Measurements from ENCODE around the gene LHFPL2.
A peak's percentile ranks its signal among the peaks of the same experiment; 100 is the strongest.
"Not testable (repeated sequence)": the region's sequence is repeated elsewhere in the genome, so short reads cannot be mapped to it uniquely, and the experiment has no call there.

LHFPL2 gene

DNA sequence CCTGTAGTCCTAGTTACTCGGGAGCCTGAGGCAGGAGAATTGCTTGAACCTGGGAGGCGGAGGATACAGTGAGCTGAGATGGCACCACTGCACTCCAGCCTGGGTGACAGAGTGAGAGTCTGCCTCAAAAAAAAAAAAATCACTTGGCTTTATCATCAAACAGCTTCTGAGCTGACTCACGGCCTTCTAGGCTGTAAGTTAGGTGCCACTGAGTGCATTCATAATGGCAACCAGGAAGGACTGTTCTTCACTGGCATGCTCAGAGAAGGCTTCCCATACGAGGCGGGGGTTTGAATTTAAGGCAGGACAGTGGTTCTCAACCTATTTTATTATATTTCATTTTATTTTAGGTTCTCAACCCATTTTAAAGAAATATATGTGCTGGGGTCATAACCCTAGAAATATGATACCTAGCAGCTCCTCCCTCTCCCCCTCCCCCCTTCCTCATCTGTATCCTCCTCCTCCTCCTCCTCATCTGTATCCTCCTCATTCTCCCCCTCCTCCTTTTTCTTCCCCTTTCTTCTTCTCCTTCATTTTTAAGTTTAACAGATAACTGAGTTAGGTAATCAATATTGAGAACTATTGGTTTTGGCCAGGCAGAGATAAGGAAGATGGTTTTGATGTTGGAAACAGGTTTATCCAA is 19.0 kb upstream of the LHFPL2 start:
- DNase-seq: no peak

DNA sequence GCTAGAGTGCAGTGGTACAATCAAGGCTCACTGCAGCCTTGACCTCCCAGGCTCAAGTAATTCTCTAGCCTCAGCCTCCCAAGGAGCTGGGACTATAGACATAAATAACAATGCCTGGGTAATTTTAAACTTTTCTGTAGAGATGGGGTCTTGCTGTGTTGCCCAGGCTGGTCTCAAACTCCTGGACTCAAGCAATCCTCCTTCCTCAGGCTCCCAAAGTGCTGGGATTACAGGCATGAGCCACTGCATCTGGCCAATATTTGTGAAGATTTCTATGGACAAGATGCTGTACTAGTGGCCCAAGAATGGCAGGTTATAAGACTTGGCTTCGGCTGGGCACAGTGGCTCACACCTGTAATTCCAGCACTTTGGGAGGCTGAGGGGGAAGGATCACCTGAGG is 18.4 kb upstream of the LHFPL2 start:
- DNase-seq: not testable (repeated sequence)

DNA sequence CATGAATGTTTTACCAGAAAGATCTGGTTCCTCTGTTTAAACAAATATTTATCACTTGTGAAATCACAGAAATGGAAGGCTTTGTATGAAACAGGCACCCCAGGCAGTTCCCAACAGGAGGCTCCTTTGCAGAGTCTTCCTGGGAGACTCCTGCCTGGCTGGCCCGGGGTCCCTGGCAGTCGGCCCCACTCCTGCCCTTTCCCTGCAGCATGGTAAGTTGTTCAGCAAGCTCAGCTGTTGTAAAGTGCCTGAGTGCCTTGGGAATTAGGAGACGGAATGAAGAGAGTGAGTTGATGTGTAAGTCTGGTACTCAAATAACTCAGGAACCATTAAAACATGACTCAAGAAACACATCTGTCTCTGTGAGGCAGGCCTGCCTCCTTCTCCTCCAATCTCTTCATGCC is 17.5 kb upstream of the LHFPL2 start:
- DNase-seq: no peak

DNA sequence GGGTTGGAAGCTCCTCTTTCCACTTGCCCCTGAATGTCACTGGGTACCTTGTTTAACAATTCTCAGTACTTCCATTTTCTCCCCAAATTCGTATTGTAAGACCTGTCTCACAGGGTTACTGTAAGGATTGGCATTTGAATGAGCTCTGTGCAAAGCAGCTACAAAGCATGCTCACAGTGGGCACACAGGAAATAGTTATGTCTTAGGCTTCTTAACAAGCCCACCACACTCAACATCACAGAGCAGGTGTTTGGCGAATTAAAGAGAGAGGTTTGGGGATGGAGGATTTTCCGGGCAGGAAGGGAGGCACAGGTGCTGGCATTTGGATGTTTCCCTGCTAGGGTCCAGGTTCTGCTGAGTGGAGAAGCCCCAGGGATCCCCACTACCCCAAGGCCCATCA is 17.0 kb upstream of the LHFPL2 start:
- DNase-seq: no peak

DNA sequence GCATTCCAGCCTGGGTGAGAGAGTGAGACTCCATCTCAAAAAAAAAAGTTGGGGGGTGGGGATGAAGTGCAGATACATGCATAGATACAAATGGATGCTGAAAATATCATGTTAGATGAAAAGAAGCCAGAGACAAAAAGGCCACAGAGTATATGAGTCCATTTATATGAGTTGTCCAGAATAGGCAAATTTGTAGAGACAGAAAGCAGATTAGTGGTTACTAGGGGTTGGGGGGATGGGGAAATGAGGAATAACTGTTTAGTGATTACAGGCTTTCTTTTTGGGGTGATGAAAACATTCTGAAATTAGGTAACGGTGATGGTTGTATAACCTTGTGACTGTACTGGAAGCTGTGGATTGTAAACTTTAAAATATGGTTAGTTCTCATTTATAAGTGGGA is 13.8 kb upstream of the LHFPL2 start:
- DNase-seq: no peak

DNA sequence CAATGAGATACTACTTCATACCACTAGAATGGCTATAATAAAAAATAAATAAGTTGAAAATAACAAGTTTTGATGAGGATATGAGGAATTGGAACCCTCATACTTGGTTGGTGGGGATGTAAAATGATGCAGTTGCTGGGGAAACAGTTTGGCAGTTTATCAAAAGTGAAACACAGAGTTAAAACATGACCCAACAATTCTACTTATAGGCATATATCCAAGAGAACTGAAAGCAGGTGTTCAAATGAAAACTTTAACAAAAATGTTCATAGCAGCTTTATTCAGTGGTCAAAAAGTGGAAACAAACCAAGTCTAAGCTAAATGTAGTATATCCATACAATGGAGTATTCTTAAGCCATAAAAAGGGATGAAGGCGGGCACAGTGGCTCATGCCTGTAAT is 13.1 kb upstream of the LHFPL2 start:
- DNase-seq: no peak

DNA sequence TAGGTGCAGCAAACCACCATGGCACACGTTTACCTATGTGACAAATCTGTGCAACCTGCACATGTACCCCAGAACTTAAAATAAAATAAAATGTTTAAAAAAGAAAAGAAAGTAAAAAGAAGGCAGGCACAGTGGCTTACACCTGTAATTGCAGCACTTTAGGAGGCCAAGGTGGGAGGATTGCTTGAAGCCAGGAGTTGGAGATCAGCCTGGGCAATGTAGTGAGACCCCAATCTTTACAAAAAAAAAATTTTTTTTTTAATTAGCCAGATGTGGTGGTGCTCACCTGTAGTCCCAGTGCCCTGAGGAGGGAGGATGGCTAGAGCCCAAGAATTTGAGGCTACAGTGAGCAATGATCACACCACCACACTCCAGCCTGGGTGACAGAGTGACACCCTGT is 12.5 kb upstream of the LHFPL2 start:
- DNase-seq: no peak

DNA sequence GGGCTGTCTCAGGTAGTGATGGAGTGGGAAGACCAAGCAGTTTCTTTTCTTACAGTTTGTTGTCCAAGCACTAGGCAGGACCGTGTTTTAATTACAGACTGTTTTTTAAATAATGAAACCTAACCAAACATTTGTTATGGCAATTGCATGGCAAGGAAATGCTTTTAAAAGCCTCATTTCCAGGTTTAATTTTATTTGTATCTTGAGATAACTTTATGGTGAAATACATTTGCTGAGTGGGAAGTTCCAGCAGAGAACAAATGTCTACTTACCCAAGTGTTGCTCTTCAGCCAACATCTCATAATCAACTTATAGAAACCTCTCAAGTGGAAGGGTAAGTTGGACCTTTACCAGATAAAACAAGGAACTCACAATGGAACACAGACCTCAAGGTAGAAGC is 11.8 kb upstream of the LHFPL2 start:
- DNase-seq: no peak

DNA sequence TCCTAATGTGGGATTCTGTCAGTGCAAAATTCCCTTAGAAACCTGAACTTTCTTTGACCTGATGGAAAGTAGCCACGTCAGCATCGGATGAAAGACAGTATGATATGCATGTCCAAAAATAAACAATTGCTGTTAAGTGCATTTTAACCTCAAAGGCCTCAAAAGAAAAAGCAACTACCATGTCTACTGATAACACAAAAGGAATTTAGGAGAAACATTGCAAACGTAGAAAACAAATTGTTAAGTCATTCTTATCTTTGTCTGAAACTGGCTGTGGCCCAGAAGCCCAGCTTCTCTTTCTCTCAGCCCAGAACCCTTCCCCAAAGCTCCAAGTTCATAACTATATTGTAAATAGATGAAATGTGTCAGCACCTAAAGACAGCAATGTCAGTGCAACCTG is 11.1 kb upstream of the LHFPL2 start:
- no peak for DNase-seq

DNA sequence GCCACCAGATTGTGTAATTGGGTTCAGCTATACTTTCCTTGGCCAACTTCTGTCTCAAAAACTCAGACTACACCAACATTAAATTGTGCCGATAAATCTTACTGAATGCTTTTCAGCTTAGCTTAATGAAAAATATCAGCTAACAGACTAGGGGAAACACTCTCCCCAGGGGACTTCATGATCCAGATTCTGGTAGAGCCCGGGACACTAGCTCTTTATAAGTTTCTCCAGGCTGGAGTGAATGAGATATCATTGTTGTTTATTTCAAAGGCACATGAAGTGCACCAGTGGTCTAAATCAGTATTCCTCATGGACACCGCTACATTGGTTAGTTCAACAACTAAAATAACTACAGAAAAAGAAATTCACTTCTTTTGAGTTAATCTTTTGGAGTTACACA is 10.5 kb upstream of the LHFPL2 start:
- no peak for DNase-seq

DNA sequence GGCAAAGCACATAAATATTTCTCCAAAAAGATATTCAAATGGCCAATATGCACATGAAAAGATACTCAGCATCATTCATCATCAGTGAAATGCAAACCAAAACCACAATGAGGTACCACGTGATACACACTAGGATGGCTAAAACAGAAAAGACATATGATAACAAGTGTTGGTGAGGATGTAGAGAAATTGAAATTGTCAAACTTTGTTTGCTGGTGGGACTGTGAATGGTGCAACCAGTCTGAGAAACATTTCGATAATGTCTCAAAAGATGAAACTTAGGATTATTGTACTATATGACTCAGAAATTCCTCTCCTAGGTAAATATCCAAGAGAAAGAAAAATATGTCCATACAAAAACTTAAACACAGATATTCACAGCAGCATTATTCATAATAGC is 8.6 kb upstream of the LHFPL2 start:
- no peak for DNase-seq

DNA sequence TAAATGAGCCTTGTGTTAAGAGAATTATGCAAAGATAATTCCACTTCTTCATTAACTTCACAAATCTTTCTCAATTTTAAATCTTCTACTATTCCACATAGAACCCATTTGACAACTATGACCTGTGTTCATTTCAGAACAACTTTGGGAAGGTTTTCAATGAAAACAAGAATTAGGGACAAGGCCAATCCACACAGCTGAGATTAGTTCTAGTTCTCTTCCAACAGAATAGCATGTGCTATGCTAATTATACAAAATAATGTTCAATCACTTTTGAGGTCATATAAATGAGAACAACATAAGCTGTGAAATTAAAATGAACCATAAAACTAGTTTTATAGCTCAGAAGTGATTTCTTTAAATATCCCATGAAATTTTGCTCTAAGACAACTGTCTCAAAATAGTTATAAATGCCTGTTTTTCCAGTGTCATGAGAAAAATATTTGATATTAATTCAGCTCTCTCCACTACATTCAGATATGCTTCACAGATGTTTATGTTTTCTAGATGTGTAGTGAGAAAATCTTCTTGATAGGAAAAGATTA is 7.2 kb upstream of the LHFPL2 start:
- no peak for DNase-seq

DNA sequence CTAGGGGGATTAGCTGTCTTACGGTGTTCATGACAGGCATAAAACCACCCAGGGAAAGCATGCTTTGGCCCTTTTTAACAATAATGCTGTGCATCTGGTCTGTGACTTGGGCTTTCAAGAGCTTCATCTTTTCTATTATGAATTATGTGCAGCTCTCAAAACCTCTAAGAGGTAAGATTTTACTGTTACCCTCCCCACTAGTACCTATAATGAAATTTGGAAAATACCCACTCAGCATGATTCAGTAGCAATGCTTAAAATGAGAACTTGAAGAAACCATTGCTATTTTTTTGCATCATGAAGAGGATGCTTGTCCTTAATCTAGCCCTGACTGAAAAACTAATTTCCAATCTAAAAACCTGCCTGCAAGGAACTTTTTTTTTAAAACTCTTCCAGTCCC is 5.8 kb upstream of the LHFPL2 start:
- no peak for DNase-seq

DNA sequence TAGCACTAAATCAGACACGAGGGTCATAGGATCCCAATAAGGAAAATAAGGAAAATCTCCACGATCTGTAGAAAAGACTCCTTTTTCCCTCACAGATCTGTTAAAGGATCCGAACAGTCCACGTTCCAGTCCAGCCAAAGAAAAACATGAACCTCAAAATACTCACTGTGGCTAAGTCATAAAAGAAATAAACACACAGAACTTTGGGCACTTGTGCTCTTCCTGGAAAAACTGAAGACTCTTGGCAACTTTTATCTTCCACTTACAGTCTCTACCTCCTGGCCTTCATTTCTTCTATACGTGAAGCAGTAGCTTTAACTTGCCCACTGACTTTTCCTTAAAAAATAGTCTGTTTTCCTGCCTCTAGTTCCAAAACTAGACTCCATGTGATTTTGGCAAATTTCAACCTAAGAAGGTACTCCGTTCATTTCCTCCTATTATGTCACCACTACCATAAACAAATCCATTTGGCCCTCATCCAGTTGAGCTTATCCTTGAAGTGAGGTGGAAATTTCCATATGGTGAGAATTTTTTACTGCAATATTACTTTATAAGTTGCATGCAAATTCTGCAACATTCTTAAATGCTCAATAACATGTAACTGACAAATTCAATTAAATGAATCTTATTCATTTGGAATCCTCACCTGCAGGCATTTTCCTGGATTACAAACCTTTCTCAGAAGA is 5.3 kb upstream of the LHFPL2 start:
- DNase-seq: no peak

DNA sequence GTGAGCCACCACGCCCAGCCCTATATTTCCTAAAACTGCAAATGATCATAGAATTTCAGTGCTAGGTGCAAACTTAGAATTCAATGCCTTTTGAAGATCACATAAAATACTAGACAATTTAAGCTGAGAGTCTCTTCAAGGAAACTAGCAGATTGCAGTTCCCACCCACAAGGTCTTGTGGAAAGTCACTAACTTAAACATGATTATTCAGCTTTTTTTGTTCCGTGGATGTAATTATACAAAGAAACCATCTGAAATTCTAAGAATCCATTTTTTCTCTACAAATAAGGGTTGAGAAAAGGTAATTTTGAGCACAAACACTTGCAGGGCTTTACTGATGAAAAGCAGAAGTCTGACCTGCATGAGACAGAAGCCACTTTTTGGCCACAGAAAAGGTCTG is 4.5 kb upstream of the LHFPL2 start:
- DNase-seq: no peak

DNA sequence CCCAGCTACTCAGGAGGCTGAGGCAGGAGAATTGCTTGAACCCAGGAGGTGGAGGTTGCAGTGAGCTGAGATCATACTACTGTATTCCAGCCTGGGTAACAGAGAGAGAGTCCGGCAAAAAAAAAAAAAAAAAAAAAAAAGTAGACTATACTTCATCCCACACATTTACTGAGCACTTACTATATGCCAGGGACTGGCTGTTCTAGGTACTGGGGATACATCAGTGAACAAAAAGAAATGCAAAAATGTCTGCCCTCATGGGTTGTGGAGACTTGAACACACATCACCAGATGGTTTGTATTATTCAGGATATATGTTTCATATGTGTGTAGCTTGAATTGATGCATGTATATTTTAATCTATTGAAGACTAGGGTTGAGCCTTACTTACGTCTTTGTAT is 2.9 kb upstream of the LHFPL2 start:
- no peak for DNase-seq

DNA sequence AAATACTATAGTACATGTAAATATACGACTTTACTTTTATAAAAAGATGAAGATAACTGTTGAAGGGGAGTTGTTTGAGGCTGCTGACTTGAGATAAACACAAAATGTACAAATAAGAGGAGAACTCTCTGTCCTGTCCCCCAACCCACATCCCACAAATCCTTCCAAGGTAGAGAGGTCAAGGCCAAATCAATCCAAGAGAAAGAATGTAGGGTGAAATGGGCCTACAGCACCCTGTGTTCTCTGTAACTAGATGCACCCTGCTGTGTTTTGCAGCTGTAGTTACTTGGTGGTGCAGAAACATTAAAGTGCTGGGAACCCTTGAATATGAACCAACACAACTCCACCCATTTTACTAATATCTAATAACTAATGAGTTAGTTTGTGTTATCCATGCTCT is 2.0 kb upstream of the LHFPL2 start:
- DNase-seq: no peak

DNA sequence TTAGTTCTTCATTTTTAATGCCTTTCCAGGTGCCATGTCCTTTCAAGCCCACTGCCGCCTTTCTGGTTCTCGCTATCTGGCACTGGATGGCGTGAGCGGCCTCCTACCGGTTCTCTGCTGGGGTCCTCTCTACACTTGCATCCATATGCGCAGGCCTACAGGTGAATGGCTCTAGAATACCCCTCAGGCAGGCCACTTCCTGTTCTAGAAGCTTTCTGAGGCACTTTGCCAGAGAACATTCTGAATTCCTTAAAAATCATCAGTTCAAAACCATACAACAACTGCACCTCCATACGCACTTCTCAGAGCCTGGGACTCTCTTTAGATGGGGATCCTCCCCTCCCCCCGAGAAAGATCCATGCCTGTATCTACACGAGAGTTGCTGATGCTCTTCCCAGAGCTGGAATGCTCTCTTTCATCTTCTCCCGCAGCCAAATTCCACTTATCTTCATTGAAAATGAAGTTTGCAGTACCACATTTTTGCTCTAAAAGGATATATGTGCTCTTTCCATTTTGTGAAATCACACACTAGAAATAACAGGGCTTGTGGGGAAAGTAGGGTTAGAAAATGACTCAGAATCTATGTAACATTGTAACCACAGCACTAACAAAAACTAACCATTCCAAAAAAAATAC is 1.4 kb upstream of the LHFPL2 start:
- DNase-seq: peak; percentile 19

DNA sequence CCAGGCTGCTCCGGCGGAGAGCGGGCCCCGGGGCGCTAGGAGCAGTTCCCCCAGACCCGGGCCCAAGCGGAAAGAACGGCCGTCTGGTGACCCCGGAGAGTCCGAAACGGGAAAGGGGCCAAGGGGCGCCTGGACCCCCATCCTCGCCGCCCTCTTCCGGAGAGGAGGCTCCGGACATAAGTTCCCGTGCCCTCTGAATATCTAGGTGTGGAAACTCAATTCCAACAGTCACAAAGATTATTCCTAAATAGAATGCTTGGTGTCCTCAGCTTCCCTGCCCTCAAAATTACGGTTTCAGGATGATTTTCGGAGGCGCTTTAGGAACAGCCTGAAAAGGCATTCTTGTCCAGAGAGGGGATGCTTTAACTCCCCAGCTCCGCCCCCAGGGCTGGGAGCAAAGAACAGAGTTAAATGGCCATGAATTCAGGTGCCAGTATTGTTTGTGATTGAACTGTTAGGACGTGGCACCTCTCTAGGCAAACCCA is 681 bp upstream of the LHFPL2 start:
- no peak for DNase-seq

DNA sequence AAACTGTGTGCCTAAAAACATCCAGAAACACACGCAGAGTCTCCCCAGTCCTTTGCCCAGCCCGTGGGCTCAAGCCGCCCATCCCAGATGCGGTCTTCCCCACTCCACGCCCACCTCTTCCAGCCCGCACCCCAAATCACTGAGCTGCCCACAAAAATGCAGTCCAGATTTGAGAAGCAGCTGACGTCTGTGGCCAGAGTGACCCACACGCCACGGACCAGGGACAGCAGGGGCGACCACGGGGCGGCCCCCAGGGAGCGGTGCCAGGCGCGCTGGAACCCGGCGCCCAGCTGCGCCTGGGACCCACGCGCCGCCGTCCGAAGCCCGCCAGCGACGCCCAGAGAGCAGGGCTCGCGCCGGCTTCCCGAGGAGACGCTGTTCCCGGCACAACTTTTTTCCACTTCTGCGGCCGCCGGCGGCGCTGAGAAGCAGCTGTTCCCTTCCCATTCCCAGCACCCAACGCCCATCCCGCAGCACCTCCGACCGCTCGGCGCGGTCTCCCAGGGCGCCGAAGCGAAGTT is 674 bp downstream of the LHFPL2 start:
- DNase-seq: peak; percentile 91

DNA sequence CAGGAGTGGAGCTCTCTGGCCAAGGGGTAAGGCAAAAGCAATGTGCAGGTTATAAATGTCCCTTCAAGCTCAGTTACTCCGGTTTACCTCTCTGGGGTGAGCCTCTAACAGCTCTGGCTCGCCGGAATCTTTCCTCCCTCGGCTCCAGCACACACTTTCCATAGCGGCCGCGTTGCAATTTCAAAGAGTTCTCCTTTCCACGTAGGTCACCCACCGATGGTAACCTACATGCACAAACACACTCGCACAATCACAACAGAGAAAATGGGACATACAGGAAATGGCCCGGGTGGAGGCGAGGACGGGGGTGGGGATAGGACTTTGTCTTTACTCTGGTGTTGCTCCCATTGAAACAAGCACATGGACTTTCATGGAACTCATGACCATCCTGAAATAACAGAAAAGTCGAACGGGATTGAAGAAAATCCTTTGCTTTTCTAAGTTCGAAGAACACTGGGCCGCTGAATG is 1.2 kb downstream of the LHFPL2 start:
- DNase-seq: peak; percentile 72

DNA sequence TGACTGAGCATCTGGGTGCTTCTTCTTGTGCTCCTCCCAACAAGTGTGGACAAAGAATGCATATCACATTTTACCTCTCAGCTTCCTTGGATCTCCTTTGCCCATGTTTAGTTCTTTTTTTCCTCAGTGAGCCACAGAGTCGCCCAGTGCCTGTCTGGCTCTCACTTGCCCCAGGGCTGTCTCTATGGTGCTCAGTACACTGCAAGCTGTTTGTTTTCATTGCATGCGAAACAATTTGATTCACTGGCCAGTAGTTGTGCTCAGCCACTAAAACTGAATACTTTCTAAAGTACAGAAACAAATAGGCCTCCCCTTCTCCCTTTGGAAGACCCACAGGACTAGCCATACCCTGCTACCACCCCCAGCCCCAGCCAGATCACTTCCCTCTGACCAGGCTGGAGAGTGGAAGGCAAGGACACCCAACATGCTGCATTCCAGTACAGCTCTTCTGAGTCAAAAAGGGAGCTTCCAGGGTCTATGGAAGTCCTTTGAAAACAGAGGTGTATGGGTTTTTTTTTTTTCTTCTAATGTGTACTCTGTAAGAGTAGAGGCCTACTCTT is 3.8 kb downstream of the LHFPL2 start:
- DNase-seq: no peak

DNA sequence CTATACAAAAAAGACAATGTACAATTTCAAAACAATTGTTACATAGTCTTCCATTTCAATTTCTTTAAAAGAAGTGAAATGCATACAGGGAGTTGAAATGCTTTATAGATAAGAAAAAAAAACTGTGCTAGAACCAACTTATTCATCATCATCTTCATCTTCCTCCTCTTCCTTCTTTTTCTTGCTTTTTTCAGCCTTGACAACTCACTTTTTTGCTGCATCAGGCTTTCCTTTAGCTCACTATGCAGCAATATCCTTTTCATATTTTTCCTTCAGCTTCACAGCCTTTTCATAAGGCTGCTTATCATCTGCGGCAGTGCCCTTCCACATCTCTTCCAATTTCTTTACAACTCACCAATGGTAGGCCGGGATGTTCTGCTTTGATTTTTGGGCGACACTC is 4.4 kb downstream of the LHFPL2 start:
- no peak for DNase-seq
